PC-9 (cell line): Measurements from ENCODE around the gene PARN. TPM values are rescaled to one million over a fixed set of nuclear protein-coding genes. Genes with fewer than 3 reads are reported as not detected.
A peak's percentile ranks its signal among the peaks of the same experiment; 100 is the strongest.
"Not testable (repeated sequence)": the region's sequence is repeated elsewhere in the genome, so short reads cannot be mapped to it uniquely, and the experiment has no call there.

Experiments
- BruUV-seq: library from RNA; stranded (reverse); fragments of 400-500 nt; replicated peaks from 2 replicates; lab custom pipeline; 2021; lab: Mats Ljungman, UMichigan
- CTCF ChIA-PET: fragments of 300-600 bp; sonication (Branson Sonifier 250); formaldehyde crosslinking; loops from one replicate; lab custom pipeline; 2022; ENCODE audit warnings: antibody characterized with exemption; lab: Charles Lee
- POLR2A ChIA-PET: fragments of 300-600 bp; sonication (Branson Sonifier 250); formaldehyde crosslinking; loops from one replicate; lab custom pipeline; 2022; ENCODE audit warnings: antibody characterized with exemption; ENCODE audit not compliant: unreplicated experiment; lab: Charles Lee
- DNase-seq, 2 experiments: peaks; one replicate each; pipeline versions ENCODE4 v3.0.0 to v3.0.0-alpha.2; 2015 to 2022; ENCODE audit warnings: mixed read lengths in 1 of 2
- H2AFZ ChIP-seq: fragments of 200-600 bp; sonication (generic); 2 replicates; pipeline ENCODE4 v1.8.1; 2017; ENCODE audit warnings: antibody characterized with exemption
- H3F3A ChIP-seq: fragments of 200-600 bp; sonication (generic); 2 replicates; pipeline ENCODE4 v1.8.1; 2017; ENCODE audit warnings: antibody characterized with exemption, mild to moderate bottlenecking, low read depth; ENCODE audit not compliant: insufficient read depth
- H3K27ac ChIP-seq: fragments of 200-600 bp; sonication (generic); 2 replicates; pipeline ENCODE4 v1.6.1; 2016; ENCODE audit warnings: mixed run types
- H3K27me3 ChIP-seq: fragments of 200-600 bp; sonication (generic); 2 replicates; pipeline ENCODE4 v1.6.1; 2016; ENCODE audit warnings: low read depth, mixed run types; ENCODE audit not compliant: insufficient read depth
- H3K36me3 ChIP-seq: fragments of 200-600 bp; sonication (generic); 2 replicates; pipeline ENCODE4 v1.6.1; 2016; ENCODE audit warnings: low read depth, mixed run types
- H3K4me1 ChIP-seq: fragments of 200-600 bp; sonication (generic); replicated peaks from 2 replicates; pipeline ENCODE4 v1.6.1; 2016; ENCODE audit warnings: mixed run types; ENCODE audit not compliant: insufficient read depth
- H3K4me2 ChIP-seq: fragments of 200-600 bp; sonication (generic); 2 replicates; pipeline ENCODE4 v1.6.1; 2017; ENCODE audit warnings: mixed run types
- H3K4me3 ChIP-seq: fragments of 200-600 bp; sonication (generic); 2 replicates; pipeline ENCODE4 v1.6.1; 2016; ENCODE audit warnings: mixed run types
- H3K79me2 ChIP-seq: fragments of 200-600 bp; sonication (generic); 2 replicates; pipeline ENCODE4 v1.6.1; 2017; ENCODE audit warnings: low read depth, mixed run types
- H3K9me2 ChIP-seq: fragments of 200-600 bp; sonication (generic); 2 replicates; pipeline ENCODE4 v1.8.1; 2017; ENCODE audit warnings: mild to moderate bottlenecking; ENCODE audit not compliant: insufficient read depth
- H3K9me3 ChIP-seq: fragments of 200-600 bp; sonication (generic); 2 replicates; pipeline ENCODE4 v1.8.1; 2016; ENCODE audit warnings: low read depth; ENCODE audit not compliant: insufficient read depth
- H4K20me1 ChIP-seq: fragments of 200-600 bp; sonication (generic); 2 replicates; pipeline ENCODE4 v1.8.1; 2017; ENCODE audit not compliant: insufficient read depth
- CTCF ChIP-seq: fragments of 200-600 bp; sonication (generic); conservative IDR thresholded peaks from 2 replicates; pipeline ENCODE4 v1.6.1; 2017; ENCODE audit warnings: mixed run types, antibody characterized with exemption, mild to moderate bottlenecking, moderate library complexity
- EZH2 ChIP-seq: fragments of 200-600 bp; sonication (generic); IDR thresholded peaks from 2 replicates; pipeline ENCODE4 v1.8.0; 2017; ENCODE audit warnings: antibody characterized with exemption, low read depth
- intact Hi-C: fragments of 100-400 bp; cut with micrococcal nuclease; formaldehyde crosslinking; loops from one replicate; pipeline ENCODE4 v1.10.0; 2022; ENCODE audit not compliant: unreplicated experiment
- total RNA-seq: library from RNA; stranded (reverse); gene quantifications from 2 replicates; pipeline ENCODE4 v1.2.3, GENCODE V29; 2021

PARN gene
- total RNA-seq, 1 experiment from 2014 or later, result 53.0 TPM

GRCh38 chr16:14409563-14409962 lies 220.5 kb downstream of the PARN start:
- peak; percentile 63 to 79 for DNase-seq
- H2AFZ ChIP-seq, result no peak overlapping the region
- no peak overlapping the region for H3K4me2 ChIP-seq
- H4K20me1 ChIP-seq, result no peaks in the 10 kb centered on the region
- H3K9me2 ChIP-seq, result no peaks in the 10 kb centered on the region
- intact Hi-C loops, result no loop called here
- ChIA-PET CTCF (no interaction called here), POLR2A (interaction anchor here (0.7 kb wide), 1 partner anchor 42 kb away, joined by 3 read pairs; no protein-coding TSS in a partner anchor)
- no peaks in the 10 kb centered on the region for H3K27me3 ChIP-seq
- no peak overlapping the region; the same call in 1 of the 2 replicates for H3K27ac ChIP-seq
- H3K9me3 ChIP-seq, result no peaks in the 10 kb centered on the region
- H3K4me1 ChIP-seq, result no peaks in the 10 kb centered on the region
- no peak overlapping the region for H3K4me3 ChIP-seq
- no peaks in the 10 kb centered on the region for H3K36me3 ChIP-seq
- no TSS peak for BruUV-seq
- no peak for TF ChIP-seq CTCF
- no peak for TF ChIP-seq EZH2
- H3F3A ChIP-seq, result peaks cover 23% of the 10 kb centered on the region
- H3K79me2 ChIP-seq, result no peaks in the 10 kb centered on the region

- TF ChIP-seq EZH2, result no peak
- no peak for TF ChIP-seq CTCF
- H3K27ac ChIP-seq, result no peak overlapping the region
- H3K4me3 ChIP-seq, result no peak overlapping the region
- no peaks in the 10 kb centered on the region for H3K36me3 ChIP-seq
- no peaks in the 10 kb centered on the region for H3K9me2 ChIP-seq
- no peaks in the 10 kb centered on the region for H3K79me2 ChIP-seq
- intact Hi-C loops, result no loop called here
- H3F3A ChIP-seq, result peaks cover 25% of the 10 kb centered on the region
- CTCF ChIA-PET, result interaction anchor here (0.6 kb wide), 1 partner anchor 114 kb away, joined by 3 read pairs; no protein-coding TSS in a partner anchor
- H3K9me3 ChIP-seq, result no peaks in the 10 kb centered on the region
- H3K4me2 ChIP-seq, result no peak overlapping the region
- DNase-seq, result no peak
- no TSS peak for BruUV-seq
- no peaks in the 10 kb centered on the region for H3K4me1 ChIP-seq
- no peaks in the 10 kb centered on the region for H4K20me1 ChIP-seq
- POLR2A ChIA-PET, result no interaction called here
- H2AFZ ChIP-seq, result no peak overlapping the region
- H3K27me3 ChIP-seq, result no peaks in the 10 kb centered on the region
These were observed 222.2 kb downstream of the PARN start for GRCh38 chr16:14407786-14408399.

GRCh38 chr16:14405611-14406537 lies 224.2 kb downstream of the PARN start:
- Histone ChIP-seq H3F3A (peaks cover 33% of the 10 kb centered on the region), H2AFZ (no peak overlapping the region), H3K27ac (no peak overlapping the region), H3K27me3 (no peaks in the 10 kb centered on the region), H3K4me3 (no peak overlapping the region), H4K20me1 (no peaks in the 10 kb centered on the region), H3K4me1 (peaks cover 10% of the 10 kb centered on the region), H3K79me2 (peaks cover 6% of the 10 kb centered on the region; the same call in 1 of the 2 replicates), H3K9me2 (no peaks in the 10 kb centered on the region), H3K4me2 (no peak overlapping the region), H3K36me3 (no peaks in the 10 kb centered on the region), H3K9me3 (no peaks in the 10 kb centered on the region)
- TF ChIP-seq EZH2, result no peak
- TF ChIP-seq CTCF, result no peak
- DNase-seq, result no peak
- POLR2A ChIA-PET, result no interaction called here
- intact Hi-C loops, result no loop called here
- BruUV-seq, result no TSS peak
- CTCF ChIA-PET, result no interaction called here

GRCh38 chr16:14403001-14403389 lies 227.1 kb downstream of the PARN start:
- POLR2A ChIA-PET, H3K27ac ChIP-seq: not testable (repeated sequence)
- peaks cover 38% of the 10 kb centered on the region for H3K4me1 ChIP-seq

More at GRCh38 chr16:14403001-14403389, 227.1 kb downstream of the PARN start:
- Histone ChIP-seq H3K79me2 (peaks cover 13% of the 10 kb centered on the region; the same call in 1 of the 2 replicates), H3F3A (peaks cover 52% of the 10 kb centered on the region)
- H4K20me1 ChIP-seq, H3K9me3 ChIP-seq, CTCF ChIA-PET, BruUV-seq, H3K36me3 ChIP-seq, H3K4me2 ChIP-seq, H3K27me3 ChIP-seq, H3K4me3 ChIP-seq, H3K9me2 ChIP-seq, intact Hi-C loops, H2AFZ ChIP-seq, DNase-seq: not testable (repeated sequence)
